H1 (cell line): ENCODE data around the gene CAMTA1. TPM values are rescaled to one million over a fixed set of nuclear protein-coding genes. Genes with fewer than 3 reads are reported as not detected.
A peak's percentile ranks its signal among the peaks of the same experiment; 100 is the strongest.

Experiments
- CTCF ChIA-PET: fragments of 300-600 bp; sonication (Branson Sonifier 250); formaldehyde crosslinking; loops from one replicate; lab custom pipeline; 2021; ENCODE audit not compliant: partially characterized antibody; lab: Charles Lee
- POLR2A ChIA-PET: fragments of 300-600 bp; sonication (Branson Sonifier 250); formaldehyde crosslinking; loops from one replicate; lab custom pipeline; 2021; ENCODE audit warnings: inconsistent platforms; ENCODE audit not compliant: partially characterized antibody; lab: Charles Lee
- DNase-seq, 2 experiments: peaks; one replicate each; pipeline versions ENCODE4 v3.0.0 to v3.0.0-alpha.2; 2010 to 2022; ENCODE audit warnings: low spot score in 2 of 2, low read depth in 1 of 2, mixed read lengths in 1 of 2
- FAIRE-seq: peaks from 2 replicates; lab custom pipeline; 2011; peaks lifted over from hg19 to GRCh38; lab: Jason Lieb, UNC
- H2AFZ ChIP-seq: 2 replicates; pipeline ENCODE4 v1.8.1; 2012; ENCODE audit warnings: low read length, inconsistent platforms
- H2AK5ac ChIP-seq: 2 replicates; pipeline ENCODE4 v1.6.1; 2013; ENCODE audit warnings: low read depth, low read length
- H2BK120ac ChIP-seq: replicated peaks from 2 replicates; pipeline ENCODE3; 2013; ENCODE audit warnings: low read depth, low read length, inconsistent platforms
- H2BK12ac ChIP-seq: 2 replicates; pipeline ENCODE4 v1.6.1; 2013; ENCODE audit warnings: low read depth, low read length
- H2BK15ac ChIP-seq: 2 replicates; pipeline ENCODE4 v1.6.1; 2013; ENCODE audit warnings: low read length
- H2BK20ac ChIP-seq: 2 replicates; pipeline ENCODE4 v1.6.1; 2013; ENCODE audit warnings: low read length
- H2BK5ac ChIP-seq: 2 replicates; pipeline ENCODE4 v1.6.1; 2013; ENCODE audit warnings: low read depth, low read length
- H3K14ac ChIP-seq: 2 replicates; pipeline ENCODE4 v1.6.1; 2013; ENCODE audit warnings: inconsistent platforms; ENCODE audit not compliant: insufficient read length
- H3K18ac ChIP-seq: 2 replicates; pipeline ENCODE4 v1.6.1; 2013; ENCODE audit warnings: low read length; ENCODE audit errors: extremely low read depth
- H3K23ac ChIP-seq: 2 replicates; pipeline ENCODE4 v1.6.1; 2013; ENCODE audit warnings: inconsistent platforms; ENCODE audit not compliant: insufficient read length
- H3K23me2 ChIP-seq: 2 replicates; pipeline ENCODE4 v1.6.1; 2013; ENCODE audit warnings: low read depth, low read length
- H3K27ac ChIP-seq: 2 replicates; pipeline ENCODE4 v1.6.1; 2011; ENCODE audit warnings: low read depth, low read length, inconsistent platforms
- H3K27me3 ChIP-seq, 4 experiments: replicated peaks in 1 of 4; 1 replicate in 1 of 4; 2 replicates in 3 of 4; pipeline versions ENCODE4 v1.6.1 to v1.8.1; 2011 to 2013; ENCODE audit warnings: low read length in 3 of 4, mild to moderate bottlenecking in 3 of 4, inconsistent platforms in 2 of 4, mixed read lengths in 2 of 4, moderate library complexity in 1 of 4; ENCODE audit not compliant: control insufficient read depth in 3 of 4, insufficient read depth in 3 of 4; ENCODE audit errors: extremely low read depth in 1 of 4
- H3K36me3 ChIP-seq, 4 experiments: 2 replicates each; pipeline versions ENCODE4 v1.6.1 to v1.8.1; 2011 to 2013; ENCODE audit warnings: mild to moderate bottlenecking in 4 of 4, low read length in 3 of 4, moderate library complexity in 2 of 4, control low read depth in 1 of 4, inconsistent platforms in 1 of 4; ENCODE audit not compliant: insufficient read depth in 4 of 4, control insufficient read depth in 2 of 4
- H3K4ac ChIP-seq: replicated peaks from 2 replicates; pipeline ENCODE3; 2013; ENCODE audit warnings: low read length, low read depth, mixed read lengths, inconsistent platforms; ENCODE audit not compliant: insufficient read length
- H3K4me1 ChIP-seq, 4 experiments: replicated peaks in 1 of 4; 1 replicate in 1 of 4; 2 replicates in 3 of 4; pipeline versions ENCODE4 v1.6.1 to v1.8.1; 2011 to 2013; ENCODE audit warnings: low read length in 3 of 4, inconsistent platforms in 2 of 4, mixed read lengths in 1 of 4; ENCODE audit not compliant: insufficient read depth in 4 of 4, control insufficient read depth in 3 of 4
- H3K4me2 ChIP-seq, 2 experiments: 2 replicates each; pipeline versions ENCODE4 v1.6.1 to v1.8.1; 2011 to 2013; ENCODE audit warnings: low read depth in 2 of 2, low read length in 2 of 2, control low read depth in 1 of 2, inconsistent platforms in 1 of 2, mild to moderate bottlenecking in 1 of 2; ENCODE audit not compliant: insufficient read depth in 1 of 2
- H3K4me3 ChIP-seq, 4 experiments: fragments of 200-600, 300-600 bp in 1 of 4; sonication (generic), shearing (Covaris generic), sonication (Bioruptor Twin) in 1 of 4; 2 replicates each; pipeline versions ENCODE4 v1.5.1 to v1.8.1; 2011 to 2016; ENCODE audit warnings: low read length in 4 of 4, low read depth in 3 of 4, control low read depth in 2 of 4, inconsistent platforms in 2 of 4, mild to moderate bottlenecking in 2 of 4, mixed read lengths in 1 of 4, moderate library complexity in 1 of 4; ENCODE audit not compliant: insufficient read depth in 2 of 4; ENCODE audit errors: extremely low read depth in 1 of 4
- H3K56ac ChIP-seq: replicated peaks from 2 replicates; pipeline ENCODE3; 2013; ENCODE audit warnings: low read depth, mild to moderate bottlenecking, mixed read lengths, low read length, inconsistent platforms; ENCODE audit not compliant: insufficient read length
- H3K79me1 ChIP-seq: 2 replicates; pipeline ENCODE4 v1.6.1; 2013; ENCODE audit warnings: low read depth, low read length, control low read depth
- H3K79me2 ChIP-seq, 2 experiments: 2 replicates each; pipeline versions ENCODE4 v1.6.1 to v1.8.1; 2012 to 2013; ENCODE audit warnings: low read length in 2 of 2, mild to moderate bottlenecking in 2 of 2, inconsistent platforms in 1 of 2; ENCODE audit not compliant: insufficient read depth in 2 of 2, control insufficient read depth in 1 of 2
- H3K9ac ChIP-seq, 4 experiments: replicated peaks in 1 of 4; 1 replicate in 1 of 4; 2 replicates in 3 of 4; pipeline versions ENCODE4 v1.6.1 to v1.8.1; 2011 to 2013; ENCODE audit warnings: low read depth in 3 of 4, low read length in 3 of 4, control low read depth in 2 of 4, mild to moderate bottlenecking in 2 of 4, moderate library complexity in 2 of 4, inconsistent platforms in 1 of 4; ENCODE audit errors: extremely low read depth in 1 of 4
- H3K9me3 ChIP-seq, 2 experiments: 2 replicates each; pipeline versions ENCODE4 v1.6.1 to v1.8.1; 2012 to 2013; ENCODE audit warnings: mild to moderate bottlenecking in 2 of 2, moderate library complexity in 2 of 2, control low read depth in 1 of 2, inconsistent platforms in 1 of 2, low read depth in 1 of 2, low read length in 1 of 2, mixed read lengths in 1 of 2; ENCODE audit not compliant: insufficient read depth in 2 of 2
- H4K20me1 ChIP-seq, 2 experiments: replicated peaks in 1 of 2; 2 replicates each; pipeline versions ENCODE3 to v1.8.1; 2011 to 2013; ENCODE audit warnings: inconsistent platforms in 2 of 2, low read length in 2 of 2, mild to moderate bottlenecking in 1 of 2; ENCODE audit not compliant: insufficient read depth in 2 of 2, control insufficient read depth in 1 of 2
- H4K5ac ChIP-seq: 2 replicates; pipeline ENCODE4 v1.6.1; 2013; ENCODE audit warnings: low read length, low read depth, mixed read lengths, inconsistent platforms; ENCODE audit not compliant: insufficient read length
- H4K8ac ChIP-seq: 2 replicates; pipeline ENCODE4 v1.8.0; 2013; ENCODE audit warnings: mild to moderate bottlenecking, moderate library complexity, low read length, inconsistent platforms; ENCODE audit not compliant: insufficient read depth; ENCODE audit errors: extremely low read depth
- H4K91ac ChIP-seq: replicated peaks from 2 replicates; pipeline ENCODE3; 2013; ENCODE audit warnings: low read length, mixed read lengths, inconsistent platforms; ENCODE audit not compliant: insufficient read length
- BACH1 ChIP-seq: IDR thresholded peaks from 2 replicates; pipeline ENCODE4 v1.6.1; 2012; ENCODE audit warnings: low read length, improper control_type of control experiment
- HDAC2 ChIP-seq, 2 experiments: fragments of 300-600 bp in 1 of 2; sonication (generic) in 1 of 2; IDR thresholded peaks; 2 replicates each; pipeline ENCODE4 v1.6.1; 2011 to 2012; ENCODE audit warnings: low read depth in 2 of 2, low read length in 2 of 2, mild to moderate bottlenecking in 2 of 2, moderate library complexity in 2 of 2, borderline replicate concordance in 1 of 2, inconsistent platforms in 1 of 2
- NRF1 ChIP-seq: IDR thresholded peaks from 2 replicates; pipeline ENCODE4 v1.6.1; 2011; ENCODE audit warnings: mild to moderate bottlenecking, low read depth, low read length, improper control_type of control experiment
- SP1 ChIP-seq: IDR thresholded peaks from 2 replicates; pipeline ENCODE4 v1.6.1; 2011; ENCODE audit warnings: low read depth, low read length
- SRF ChIP-seq: IDR thresholded peaks from 2 replicates; pipeline ENCODE4 v1.6.1; 2011; ENCODE audit warnings: mild to moderate bottlenecking, low read depth, low read length, moderate library complexity
- TBP ChIP-seq: IDR thresholded peaks from 2 replicates; pipeline ENCODE4 v1.6.1; 2011; ENCODE audit warnings: low read depth, low read length, improper control_type of control experiment
- TEAD4 ChIP-seq: IDR thresholded peaks from 2 replicates; pipeline ENCODE4 v1.6.1; 2012; ENCODE audit warnings: low read depth, low read length, inconsistent platforms, mixed read lengths
- YY1 ChIP-seq: IDR thresholded peaks from 2 replicates; pipeline ENCODE4 v1.6.1; 2011; ENCODE audit warnings: low read depth, mild to moderate bottlenecking, low read length
- WGBS, 2 experiments: shearing (Covaris generic) in 1 of 2; methylation state at CpG; one replicate each; pipeline versions ENCODE4 v1.1.6 to v1.1.7; 2013 to 2015; ENCODE audit warnings: low lambda C conversion rate in 2 of 2, mixed read lengths in 2 of 2, inconsistent platforms in 1 of 2, low coverage in 1 of 2, missing lambda C conversion rate in 1 of 2; ENCODE audit not compliant: insufficient replicate concordance in 2 of 2, insufficient coverage in 1 of 2, insufficient read length in 1 of 2; ENCODE audit errors: extremely low coverage in 1 of 2, missing lambda C conversion rate in 1 of 2; 5-methylcytosine and 5-hydroxymethylcytosine counted together
- polyA plus RNA-seq, 7 experiments: library from polyadenylated mRNA; depleted of rRNA in 3 of 7; stranded (reverse) in 5 of 7; unstranded in 2 of 7; fragments of >200 nt in 5 of 7; fragments of 200-250 nt in 2 of 7; gene quantifications; 1 replicate in 5 of 7; 2 replicates in 1 of 7; 4 replicates in 1 of 7; pipeline versions ENCODE4 v1.2.1 to v1.2.3, GENCODE V29; 2011 to 2013; ENCODE audit warnings: missing spikeins in 2 of 7, mixed read lengths in 2 of 7
- total RNA-seq: library from RNA; stranded (reverse); fragmentation: NEBNext Ultra II Directional; extraction: Animal tissue kit (Norgen Biotek cat#: 25700); gene quantifications from 2 replicates; pipeline ENCODE4 v1.2.1, GENCODE V29; 2021

CAMTA1 gene
- total and polyA plus RNA-seq, 2 of the 8 experiments (the other 6 are each of a cell fraction or from before 2014, with no cell fraction given) = 65.0 to 119 TPM

- Histone ChIP-seq H4K5ac (no peak overlapping the region), H3K56ac (no peak overlapping the region), H3K79me1 (no peaks in the 10 kb centered on the region; the same call in 1 of the 2 replicates), H4K91ac (peak overlapping the region; percentile 83), H3K27me3 (no peaks in the 10 kb centered on the region), H3K4me3 (no peak overlapping the region), H3K4me1 (peaks cover 0 to 11% (median 5%) of the 10 kb centered on the region in 4 experiments; a peak in 3 of 7 replicates), H3K36me3 (no peaks in the 10 kb centered on the region), H3K23me2 (peaks cover 8% of the 10 kb centered on the region; the same call in 1 of the 2 replicates), H3K27ac (no peak overlapping the region), H3K4ac (no peak overlapping the region), H2AK5ac (peak overlapping the region; percentile 75; the same call in 1 of the 2 replicates), H3K14ac (no peak overlapping the region), H3K9ac (no peak overlapping the region), H3K4me2 (no peak overlapping the region), H3K23ac (no peak overlapping the region), H2AFZ (no peak overlapping the region), H2BK20ac (0 out of 2 replicates have a peak overlapping the region, but pooled peaks have one; percentile 34), H2BK15ac (no peak overlapping the region), H2BK12ac (peak overlapping the region; percentile 90; the same call in 1 of the 2 replicates), H4K8ac (no peak overlapping the region), H4K20me1 (peaks cover 0 to 4% of the 10 kb centered on the region in 2 experiments), H3K9me3 (peaks cover 8 to 9% of the 10 kb centered on the region in 2 experiments; a peak in 1 of 4 replicates), H2BK5ac (peak overlapping the region; percentile 71; the same call in 1 of the 2 replicates), H3K18ac (no peak overlapping the region), H2BK120ac (no peak overlapping the region), H3K79me2 (no peaks in the 10 kb centered on the region)
- FAIRE-seq = no peak
- POLR2A ChIA-PET = interaction anchor here (0.6 kb wide), 1 partner anchor 49 kb away, joined by 3 read pairs; no protein-coding TSS in a partner anchor
- TF ChIP-seq HDAC2 (IDR thresholded peaks at IDR 0.05; ENCODE audit: borderline replicate concordance in 1 of 2, low read depth in 2 of 2, low read length in 2 of 2) (no peak), BACH1 (no peak), SRF (no peak), TEAD4 (no peak), YY1 (no peak), TBP (no peak), NRF1 (no peak), SP1 (no peak)
- CTCF ChIA-PET = interaction anchor here (0.6 to 1.5 kb wide), 4 partner anchors 9 to 59 kb away, joined by 3 to 7 read pairs (median 3); no protein-coding TSS in a partner anchor
- DNase-seq = no peak
- 70% methylated on average over 5 of the region's 5 CpGs; no CpG with 5 or more reads in 1 of the 2 experiments for WGBS, 2 experiments
Observed at GRCh38 chr1:7610106-7610731, 825.0 kb downstream of the CAMTA1 start.
